ENCODE data around the gene VIPR2.
"Not testable (repeated sequence)": the region's sequence is repeated elsewhere in the genome, so short reads cannot be mapped to it uniquely, and the experiment has no call there.

GRCh38 chr7:159123793-159124192 is 20.9 kb downstream of the VIPR2 start:
- TF ChIP-seq POLR2A, CTCF (IDR thresholded peaks at IDR 0.05): not testable (repeated sequence)
